ENCODE results near the gene LCN6. TPM values are rescaled to one million over a fixed set of nuclear protein-coding genes. Genes with fewer than 3 reads are reported as not detected.
"Not testable (repeated sequence)": the region's sequence is repeated elsewhere in the genome, so short reads cannot be mapped to it uniquely, and the experiment has no call there.

Gene LCN6
- polyA plus RNA-seq, 2 donors = 9.0 to 14.4 TPM

- peaks cover 0 to 3% of the 10 kb centered on the region in 2 donors for H3K4me1 ChIP-seq (ENCODE audit: control insufficient read depth in 2 of 2, insufficient read depth in 2 of 2, low read length in 1 of 2)
- no peaks in the 10 kb centered on the region for H3K36me3 ChIP-seq (ENCODE audit: control insufficient read depth in 2 of 2, insufficient read depth in 2 of 2, low read length in 1 of 2)
- H3K27me3 ChIP-seq (ENCODE audit: control insufficient read depth in 1 of 2, insufficient read depth in 2 of 2, low read length in 2 of 2) = peaks cover 0 to 6% of the 10 kb centered on the region in 2 donors
- no peak overlapping the region for H3K4me3 ChIP-seq (ENCODE audit: low read depth in 1 of 2, low read length in 2 of 2)
- H3K27ac ChIP-seq (ENCODE audit: low read depth in 2 of 2, low read length in 1 of 2) = no peak overlapping the region
- H3K9me3 ChIP-seq (ENCODE audit: control insufficient read depth in 2 of 2, insufficient read depth in 1 of 2, low read depth in 1 of 2, low read length in 1 of 2) = no peaks in the 10 kb centered on the region
- 81 to 86% methylated on average over 19 to 22 of the region's 22 CpGs for WGBS, 2 donors
These were observed 40.3 kb downstream of the LCN6 start for GRCh38 chr9:136707849-136708517.

GRCh38 chr9:136707011-136707410 is 41.3 kb downstream of the LCN6 start:
- WGBS, 2 donors = 91 to 92% methylated on average over 7 of the region's 7 CpGs
- no peaks in the 10 kb centered on the region for H3K36me3 ChIP-seq (ENCODE audit: control insufficient read depth in 2 of 2, insufficient read depth in 2 of 2, low read length in 1 of 2)
- H3K4me3 ChIP-seq (ENCODE audit: low read depth in 1 of 2, low read length in 2 of 2) = no peak overlapping the region
- H3K27me3 ChIP-seq (ENCODE audit: control insufficient read depth in 1 of 2, insufficient read depth in 2 of 2, low read length in 2 of 2) = no peaks in the 10 kb centered on the region
- H3K4me1 ChIP-seq (ENCODE audit: control insufficient read depth in 2 of 2, insufficient read depth in 2 of 2, low read length in 1 of 2) = peaks cover 0 to 3% of the 10 kb centered on the region in 2 donors
- no peaks in the 10 kb centered on the region for H3K9me3 ChIP-seq (ENCODE audit: control insufficient read depth in 2 of 2, insufficient read depth in 1 of 2, low read depth in 1 of 2, low read length in 1 of 2)
- no peak overlapping the region for H3K27ac ChIP-seq (ENCODE audit: low read depth in 2 of 2, low read length in 1 of 2)

GRCh38 chr9:136705564-136705963 is 42.8 kb downstream of the LCN6 start:
- H3K27me3 ChIP-seq (ENCODE audit: control insufficient read depth in 1 of 2, insufficient read depth in 2 of 2, low read length in 2 of 2) = no peaks in the 10 kb centered on the region
- H3K27ac ChIP-seq (ENCODE audit: low read depth in 2 of 2, low read length in 1 of 2) = no peak overlapping the region
- H3K36me3 ChIP-seq (ENCODE audit: control insufficient read depth in 2 of 2, insufficient read depth in 2 of 2, low read length in 1 of 2) = no peaks in the 10 kb centered on the region
- 49 to 54% methylated on average over 7 of the region's 7 CpGs for WGBS, 2 donors
- no peak overlapping the region for H3K4me3 ChIP-seq (ENCODE audit: low read depth in 1 of 2, low read length in 2 of 2)
- H3K4me1 ChIP-seq (ENCODE audit: control insufficient read depth in 2 of 2, insufficient read depth in 2 of 2, low read length in 1 of 2) = no peaks in the 10 kb centered on the region
- no peaks in the 10 kb centered on the region for H3K9me3 ChIP-seq (ENCODE audit: control insufficient read depth in 2 of 2, insufficient read depth in 1 of 2, low read depth in 1 of 2, low read length in 1 of 2)

- H3K9me3 ChIP-seq (ENCODE audit: control insufficient read depth in 2 of 2, insufficient read depth in 1 of 2, low read depth in 1 of 2, low read length in 1 of 2); H3K4me3 ChIP-seq (ENCODE audit: low read depth in 1 of 2, low read length in 2 of 2); H3K27ac ChIP-seq (ENCODE audit: low read depth in 2 of 2, low read length in 1 of 2); H3K36me3 ChIP-seq (ENCODE audit: control insufficient read depth in 2 of 2, insufficient read depth in 2 of 2, low read length in 1 of 2); H3K27me3 ChIP-seq (ENCODE audit: control insufficient read depth in 1 of 2, insufficient read depth in 2 of 2, low read length in 2 of 2); H3K4me1 ChIP-seq (ENCODE audit: control insufficient read depth in 2 of 2, insufficient read depth in 2 of 2, low read length in 1 of 2): not testable (repeated sequence)
- WGBS, 2 donors = 73% methylated on average over 8 of the region's 8 CpGs
These were observed 43.6 kb downstream of the LCN6 start for GRCh38 chr9:136704741-136705140.

GRCh38 chr9:136703276-136703860 is 45.0 kb downstream of the LCN6 start:
- Histone ChIP-seq H3K4me3 (ENCODE audit: low read depth in 1 of 2, low read length in 2 of 2) (no peak overlapping the region), H3K9me3 (ENCODE audit: control insufficient read depth in 2 of 2, insufficient read depth in 1 of 2, low read depth in 1 of 2, low read length in 1 of 2) (no peaks in the 10 kb centered on the region), H3K27me3 (ENCODE audit: control insufficient read depth in 1 of 2, insufficient read depth in 2 of 2, low read length in 2 of 2) (no peaks in the 10 kb centered on the region), H3K4me1 (ENCODE audit: control insufficient read depth in 2 of 2, insufficient read depth in 2 of 2, low read length in 1 of 2) (no peaks in the 10 kb centered on the region), H3K36me3 (ENCODE audit: control insufficient read depth in 2 of 2, insufficient read depth in 2 of 2, low read length in 1 of 2) (no peaks in the 10 kb centered on the region), H3K27ac (ENCODE audit: low read depth in 2 of 2, low read length in 1 of 2) (no peak overlapping the region)
- WGBS, 2 donors = 77 to 82% methylated on average over 12 of the region's 12 CpGs

- no peaks in the 10 kb centered on the region for H3K27me3 ChIP-seq (ENCODE audit: control insufficient read depth in 1 of 2, insufficient read depth in 2 of 2, low read length in 2 of 2)
- peaks cover 0 to 3% of the 10 kb centered on the region in 2 donors for H3K4me1 ChIP-seq (ENCODE audit: control insufficient read depth in 2 of 2, insufficient read depth in 2 of 2, low read length in 1 of 2)
- no peaks in the 10 kb centered on the region for H3K36me3 ChIP-seq (ENCODE audit: control insufficient read depth in 2 of 2, insufficient read depth in 2 of 2, low read length in 1 of 2)
- H3K27ac ChIP-seq (ENCODE audit: low read depth in 2 of 2, low read length in 1 of 2) = no peak overlapping the region
- no peaks in the 10 kb centered on the region for H3K9me3 ChIP-seq (ENCODE audit: control insufficient read depth in 2 of 2, insufficient read depth in 1 of 2, low read depth in 1 of 2, low read length in 1 of 2)
- no peak overlapping the region for H3K4me3 ChIP-seq (ENCODE audit: low read depth in 1 of 2, low read length in 2 of 2)
- 44 to 54% methylated on average over 10 of the region's 10 CpGs for WGBS, 2 donors
These were observed 46.7 kb downstream of the LCN6 start for GRCh38 chr9:136701668-136702053.

GRCh38 chr9:136700959-136701667 is 47.2 kb downstream of the LCN6 start:
- WGBS, 2 donors = 30% methylated on average over 37 to 38 of the region's 38 CpGs
- no peaks in the 10 kb centered on the region for H3K9me3 ChIP-seq (ENCODE audit: control insufficient read depth in 2 of 2, insufficient read depth in 1 of 2, low read depth in 1 of 2, low read length in 1 of 2)
- no peaks in the 10 kb centered on the region for H3K27me3 ChIP-seq (ENCODE audit: control insufficient read depth in 1 of 2, insufficient read depth in 2 of 2, low read length in 2 of 2)
- H3K4me1 ChIP-seq (ENCODE audit: control insufficient read depth in 2 of 2, insufficient read depth in 2 of 2, low read length in 1 of 2) = peaks cover 0 to 3% of the 10 kb centered on the region in 2 donors
- H3K36me3 ChIP-seq (ENCODE audit: control insufficient read depth in 2 of 2, insufficient read depth in 2 of 2, low read length in 1 of 2) = no peaks in the 10 kb centered on the region
- no peak overlapping the region for H3K27ac ChIP-seq (ENCODE audit: low read depth in 2 of 2, low read length in 1 of 2)
- no peak overlapping the region for H3K4me3 ChIP-seq (ENCODE audit: low read depth in 1 of 2, low read length in 2 of 2)

GRCh38 chr9:136700304-136700703 is 48.0 kb downstream of the LCN6 start:
- Histone ChIP-seq H3K4me1 (ENCODE audit: control insufficient read depth in 2 of 2, insufficient read depth in 2 of 2, low read length in 1 of 2) (peaks cover 0 to 6% of the 10 kb centered on the region in 2 donors), H3K27ac (ENCODE audit: low read depth in 2 of 2, low read length in 1 of 2) (no peak overlapping the region), H3K4me3 (ENCODE audit: low read depth in 1 of 2, low read length in 2 of 2) (no peak overlapping the region), H3K9me3 (ENCODE audit: control insufficient read depth in 2 of 2, insufficient read depth in 1 of 2, low read depth in 1 of 2, low read length in 1 of 2) (no peaks in the 10 kb centered on the region), H3K36me3 (ENCODE audit: control insufficient read depth in 2 of 2, insufficient read depth in 2 of 2, low read length in 1 of 2) (no peaks in the 10 kb centered on the region), H3K27me3 (ENCODE audit: control insufficient read depth in 1 of 2, insufficient read depth in 2 of 2, low read length in 2 of 2) (no peaks in the 10 kb centered on the region)
- WGBS, 2 donors = 68 to 70% methylated on average over 13 of the region's 13 CpGs

GRCh38 chr9:136698635-136699246 is 49.6 kb downstream of the LCN6 start:
- Histone ChIP-seq H3K36me3 (ENCODE audit: control insufficient read depth in 2 of 2, insufficient read depth in 2 of 2, low read length in 1 of 2) (no peaks in the 10 kb centered on the region), H3K27ac (ENCODE audit: low read depth in 2 of 2, low read length in 1 of 2) (no peak overlapping the region), H3K27me3 (ENCODE audit: control insufficient read depth in 1 of 2, insufficient read depth in 2 of 2, low read length in 2 of 2) (no peaks in the 10 kb centered on the region), H3K9me3 (ENCODE audit: control insufficient read depth in 2 of 2, insufficient read depth in 1 of 2, low read depth in 1 of 2, low read length in 1 of 2) (no peaks in the 10 kb centered on the region), H3K4me3 (ENCODE audit: low read depth in 1 of 2, low read length in 2 of 2) (no peak overlapping the region), H3K4me1 (ENCODE audit: control insufficient read depth in 2 of 2, insufficient read depth in 2 of 2, low read length in 1 of 2) (peaks cover 0 to 11% of the 10 kb centered on the region in 2 donors)
- 85 to 91% methylated on average over 10 of the region's 11 CpGs for WGBS, 2 donors

Measured in esophagus (tissue), 2 donors.